ENCODE results near the gene RNF223.

Gene RNF223

DNA sequence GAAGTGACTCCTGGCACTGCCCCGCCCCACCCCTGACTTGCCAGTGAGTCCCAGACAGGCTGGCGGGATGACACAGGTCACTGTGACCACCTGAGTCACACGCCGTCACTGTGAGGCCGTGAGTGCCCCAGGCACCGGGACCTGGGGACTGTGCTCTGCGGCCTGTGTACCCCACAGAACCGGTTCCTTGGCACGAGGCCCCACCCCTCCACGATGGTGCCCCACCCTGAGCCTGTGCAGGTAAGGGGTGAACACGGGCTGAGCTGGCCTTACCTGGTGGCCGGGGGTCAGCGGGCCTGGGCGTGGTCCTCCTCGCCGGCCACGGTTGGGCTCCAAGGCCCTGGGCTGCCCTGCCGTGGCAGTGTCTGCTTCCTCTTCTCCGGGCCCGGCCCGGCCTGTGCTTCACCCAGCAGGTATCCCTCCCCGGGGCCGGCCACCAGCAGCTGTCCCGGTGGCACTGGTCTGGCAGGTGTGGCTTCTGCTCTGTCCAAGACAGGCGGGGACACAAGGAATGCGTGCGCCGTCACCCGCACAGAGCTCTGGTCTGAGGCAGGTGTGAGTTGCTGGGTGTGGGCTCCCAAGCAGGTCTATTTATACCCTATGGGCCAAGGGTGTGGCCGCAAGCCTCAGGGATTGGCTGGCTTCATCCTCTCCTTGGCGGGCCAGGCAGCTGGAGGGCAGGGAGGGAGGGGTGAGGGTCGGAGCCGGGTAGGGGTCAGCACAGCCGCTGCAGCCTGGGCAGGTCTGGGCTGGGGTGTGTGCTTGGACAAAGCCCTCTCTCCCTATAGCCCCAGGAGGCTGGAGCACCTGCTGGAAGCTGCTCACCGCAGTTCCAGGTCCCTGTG, at the start of gene RNF223:
Gene RNF223, minus strand, starts transcription at position 564 of the 845 bp plus-strand sequence. CDS start 1,740 bp downstream, outside the sequence.
- TF ChIP-seq, protein P1, sequence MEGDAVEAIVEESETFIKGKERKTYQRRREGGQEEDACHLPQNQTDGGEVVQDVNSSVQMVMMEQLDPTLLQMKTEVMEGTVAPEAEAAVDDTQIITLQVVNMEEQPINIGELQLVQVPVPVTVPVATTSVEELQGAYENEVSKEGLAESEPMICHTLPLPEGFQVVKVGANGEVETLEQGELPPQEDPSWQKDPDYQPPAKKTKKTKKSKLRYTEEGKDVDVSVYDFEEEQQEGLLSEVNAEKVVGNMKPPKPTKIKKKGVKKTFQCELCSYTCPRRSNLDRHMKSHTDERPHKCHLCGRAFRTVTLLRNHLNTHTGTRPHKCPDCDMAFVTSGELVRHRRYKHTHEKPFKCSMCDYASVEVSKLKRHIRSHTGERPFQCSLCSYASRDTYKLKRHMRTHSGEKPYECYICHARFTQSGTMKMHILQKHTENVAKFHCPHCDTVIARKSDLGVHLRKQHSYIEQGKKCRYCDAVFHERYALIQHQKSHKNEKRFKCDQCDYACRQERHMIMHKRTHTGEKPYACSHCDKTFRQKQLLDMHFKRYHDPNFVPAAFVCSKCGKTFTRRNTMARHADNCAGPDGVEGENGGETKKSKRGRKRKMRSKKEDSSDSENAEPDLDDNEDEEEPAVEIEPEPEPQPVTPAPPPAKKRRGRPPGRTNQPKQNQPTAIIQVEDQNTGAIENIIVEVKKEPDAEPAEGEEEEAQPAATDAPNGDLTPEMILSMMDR (IDR thresholded peaks at IDR 0.05; ENCODE audit: borderline replicate concordance, control extremely low read depth, extremely low read depth, insufficient read depth, missing control alignments), result no peak
- no peak for DNase-seq (ENCODE audit: low spot score)
- in situ Hi-C loops (cut with MboI; ENCODE audit: low sequenced_read_pairs, unreplicated experiment), result no loop called here

DNA sequence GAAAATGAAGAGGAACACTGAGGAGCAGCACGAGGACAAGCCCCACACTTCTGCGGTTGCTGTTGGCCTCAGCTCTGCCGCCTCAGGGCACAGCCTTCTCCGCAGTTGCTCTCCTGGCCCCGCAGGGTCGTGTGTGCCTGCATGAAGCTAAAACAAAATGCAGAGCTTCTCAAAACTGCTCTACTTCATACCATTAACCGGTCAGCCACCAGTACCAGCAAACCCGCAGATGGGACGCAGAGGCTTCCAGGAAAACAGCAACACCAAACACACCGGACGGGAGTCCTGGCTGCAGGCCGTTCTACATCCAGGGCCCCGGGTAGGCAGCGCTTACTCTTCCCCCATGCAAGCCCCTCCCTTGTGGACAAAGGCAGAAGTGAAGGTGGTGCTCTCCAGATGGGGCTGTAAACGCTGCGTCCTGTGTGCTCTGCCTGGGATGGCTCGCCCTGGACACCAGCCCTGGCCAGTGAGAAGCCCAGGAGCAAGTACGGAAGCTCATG, 48.9 kb upstream of the RNF223 start:
- in situ Hi-C loops (cut with MboI; ENCODE audit: low sequenced_read_pairs, unreplicated experiment), result no loop called here
- TF ChIP-seq, protein P1 (IDR thresholded peaks at IDR 0.05; ENCODE audit: borderline replicate concordance, control extremely low read depth, extremely low read depth, insufficient read depth, missing control alignments), result no peak
- no peak for DNase-seq (ENCODE audit: low spot score)

DNA sequence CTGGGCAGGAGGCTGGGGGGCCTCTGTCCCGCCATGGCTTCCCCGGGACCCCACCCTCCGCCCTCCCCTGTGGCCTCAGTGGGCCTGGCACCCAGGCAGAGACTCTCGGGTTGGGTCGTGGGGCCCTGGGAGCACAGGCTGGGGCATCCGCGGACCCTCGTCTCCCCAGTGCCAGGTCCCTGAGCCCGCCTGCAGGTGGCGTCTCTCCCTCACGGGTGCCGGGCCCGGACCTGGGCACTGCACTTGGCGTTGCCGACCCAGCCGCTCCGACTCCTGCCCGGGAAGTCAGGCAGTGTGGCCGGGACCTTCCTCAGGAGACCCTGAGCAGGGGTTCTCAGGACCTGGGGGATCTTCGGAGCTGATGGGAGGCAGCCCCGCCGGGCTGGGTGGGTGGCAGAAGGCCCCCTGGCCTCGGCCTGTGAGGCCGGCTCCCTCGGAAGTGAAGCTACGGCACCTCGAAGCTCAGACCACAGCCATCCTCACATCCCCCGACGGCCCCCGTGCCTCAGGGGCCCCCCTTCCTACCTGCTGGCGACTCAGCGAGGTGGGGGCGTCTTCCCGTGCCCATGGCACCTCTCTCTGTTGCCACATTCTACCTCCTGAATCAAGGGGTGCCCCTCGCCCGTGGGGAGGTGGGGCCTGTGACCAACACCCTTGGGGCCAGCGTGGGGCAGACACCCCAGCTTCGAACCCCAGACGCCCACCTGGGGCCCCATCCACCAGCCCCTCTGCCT, 48.1 kb upstream of the RNF223 start:
- peak; percentile 94 for DNase-seq (ENCODE audit: low spot score)
- in situ Hi-C loops (cut with MboI; ENCODE audit: low sequenced_read_pairs, unreplicated experiment), result no loop called here
- TF ChIP-seq, protein P1 (IDR thresholded peaks at IDR 0.05; ENCODE audit: borderline replicate concordance, control extremely low read depth, extremely low read depth, insufficient read depth, missing control alignments), result peak; percentile 91

DNA sequence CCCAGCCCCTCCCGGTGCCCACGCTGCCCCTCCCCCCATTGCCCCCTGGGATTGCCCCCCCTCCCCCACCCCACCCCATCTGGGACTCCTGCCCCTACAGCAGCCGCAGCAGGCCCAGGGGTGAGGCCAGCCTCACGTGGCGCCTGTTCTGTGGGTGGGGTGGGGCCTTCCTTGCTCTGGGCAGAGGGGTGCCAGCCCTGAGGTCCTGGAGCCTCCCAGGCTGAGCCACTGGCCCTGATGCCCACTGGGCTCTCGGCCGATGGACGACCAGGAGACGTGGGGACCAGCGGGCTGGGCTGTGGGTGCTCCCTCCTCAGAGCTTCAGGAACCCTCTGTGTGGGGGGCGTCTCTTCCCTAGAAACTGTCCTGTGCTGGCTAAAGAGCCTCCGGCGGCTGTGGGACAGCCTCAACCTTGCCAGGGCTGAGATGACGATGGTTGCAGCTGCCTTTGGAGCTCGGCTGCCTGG, 47.5 kb upstream of the RNF223 start:
- TF ChIP-seq, protein P1 (IDR thresholded peaks at IDR 0.05; ENCODE audit: borderline replicate concordance, control extremely low read depth, extremely low read depth, insufficient read depth, missing control alignments), result no peak
- in situ Hi-C loops (cut with MboI; ENCODE audit: low sequenced_read_pairs, unreplicated experiment), result no loop called here
- no peak for DNase-seq (ENCODE audit: low spot score)

DNA sequence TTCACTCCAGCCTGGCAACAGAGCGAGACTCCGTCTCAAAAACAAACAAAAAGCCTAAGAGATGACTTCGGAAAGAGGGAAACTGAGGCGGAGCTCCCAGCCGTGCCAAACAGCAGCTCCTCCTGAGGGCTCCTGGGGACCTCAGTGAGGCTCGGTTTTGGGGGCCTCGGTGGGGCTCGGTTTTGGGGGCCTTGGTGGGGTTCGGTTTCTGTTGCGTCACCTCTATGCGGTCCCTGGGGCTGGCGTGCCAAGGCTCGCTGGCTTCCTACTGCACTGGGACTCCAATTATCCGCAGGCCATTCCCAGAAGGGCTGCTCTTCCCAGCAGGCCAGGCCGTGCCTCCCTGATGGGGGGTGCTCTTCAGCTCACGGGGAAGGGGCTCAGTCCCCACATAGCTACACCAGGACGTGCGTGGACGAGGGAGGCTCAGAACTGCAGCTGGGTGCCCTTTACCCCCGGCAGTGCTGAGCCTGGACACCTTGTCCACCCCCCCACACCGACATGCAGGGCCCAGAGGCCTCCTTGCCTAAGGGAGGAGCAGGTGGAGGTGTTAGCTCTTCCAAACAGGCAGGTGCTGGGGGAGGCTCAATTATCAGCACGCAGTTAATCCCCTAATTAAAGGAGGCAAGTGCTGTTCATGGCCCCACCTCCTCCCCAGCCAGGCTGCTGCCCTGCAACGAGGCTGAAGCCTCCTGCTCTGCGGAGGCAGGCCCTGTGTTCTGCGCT, 46.9 kb upstream of the RNF223 start:
- in situ Hi-C loops (cut with MboI; ENCODE audit: low sequenced_read_pairs, unreplicated experiment), result no loop called here
- DNase-seq (ENCODE audit: low spot score), result no peak
- TF ChIP-seq, protein P1 (IDR thresholded peaks at IDR 0.05; ENCODE audit: borderline replicate concordance, control extremely low read depth, extremely low read depth, insufficient read depth, missing control alignments), result no peak

DNA sequence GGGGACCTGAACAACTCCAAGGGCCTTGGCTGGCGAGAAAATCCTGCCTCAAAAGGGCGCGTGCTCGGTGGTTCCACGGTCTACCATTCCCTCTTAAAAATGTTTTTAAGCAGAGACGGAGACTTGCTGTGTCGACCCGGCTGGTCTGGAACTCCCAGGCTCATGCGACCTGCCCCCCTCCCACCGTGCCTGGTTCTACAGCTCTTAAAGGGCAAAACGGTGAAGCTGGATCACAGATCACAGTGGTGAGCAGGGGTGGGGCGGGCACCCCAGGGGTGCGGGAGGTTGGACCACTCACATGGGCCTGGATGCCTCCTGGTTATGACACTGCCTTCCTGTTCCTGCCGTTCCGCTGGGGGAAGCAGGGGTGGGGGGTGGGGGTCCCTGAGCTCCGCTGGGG, 46.0 kb upstream of the RNF223 start:
- TF ChIP-seq, protein P1 (IDR thresholded peaks at IDR 0.05; ENCODE audit: borderline replicate concordance, control extremely low read depth, extremely low read depth, insufficient read depth, missing control alignments), result no peak
- DNase-seq (ENCODE audit: low spot score), result no peak
- in situ Hi-C loops (cut with MboI; ENCODE audit: low sequenced_read_pairs, unreplicated experiment), result no loop called here
